HG03439 (cell line): ENCODE data around the gene SRGN.
"Not testable (repeated sequence)": the region's sequence is repeated elsewhere in the genome, so short reads cannot be mapped to it uniquely, and the experiment has no call there.

Source experiments
- ATAC-seq: cut with Tn5 transposase; IDR thresholded peaks from one replicate; pipeline ENCODE4 v1.9.1; 2021; ENCODE audit warnings: mild to moderate bottlenecking, moderate library complexity; ENCODE audit not compliant: unreplicated experiment

SRGN gene

GRCh38 chr10:69087590-69088470 is at the start of gene SRGN:
Gene SRGN, plus strand, starts transcription at chr10:69088103. Its CDS starts 55 bp downstream, at chr10:69088158.
- ATAC-seq = peak; percentile 49

GRCh38 chr10:69040904-69041303 is 47.0 kb upstream of the SRGN start:
- not testable (repeated sequence) for ATAC-seq

- no peak for ATAC-seq
Observed at GRCh38 chr10:69042417-69042816, 45.5 kb upstream of the SRGN start.

- no peak for ATAC-seq
Observed at GRCh38 chr10:69042838-69043237, 45.1 kb upstream of the SRGN start.

GRCh38 chr10:69043931-69044531 is 43.9 kb upstream of the SRGN start:
- ATAC-seq = peak; percentile 48

GRCh38 chr10:69044546-69044945 is 43.4 kb upstream of the SRGN start:
- peak; percentile 3 for ATAC-seq

- ATAC-seq = peak; percentile 53
Observed at GRCh38 chr10:69045441-69046300, 42.2 kb upstream of the SRGN start.

GRCh38 chr10:69047111-69047832 is 40.6 kb upstream of the SRGN start:
- ATAC-seq = no peak

- no peak for ATAC-seq
Observed at GRCh38 chr10:69048103-69048502, 39.8 kb upstream of the SRGN start.

GRCh38 chr10:69049566-69049961 is 38.3 kb upstream of the SRGN start:
- ATAC-seq = no peak

GRCh38 chr10:69051303-69051702 is 36.6 kb upstream of the SRGN start:
- ATAC-seq = no peak

- ATAC-seq = no peak
Observed at GRCh38 chr10:69051710-69052487, 36.0 kb upstream of the SRGN start.

- no peak for ATAC-seq
Observed at GRCh38 chr10:69052736-69053135, 35.2 kb upstream of the SRGN start.

- ATAC-seq = no peak
Observed at GRCh38 chr10:69055241-69055640, 32.7 kb upstream of the SRGN start.

GRCh38 chr10:69056129-69056528 is 31.8 kb upstream of the SRGN start:
- ATAC-seq = no peak

GRCh38 chr10:69056536-69057260 is 31.2 kb upstream of the SRGN start:
- no peak for ATAC-seq

GRCh38 chr10:69057261-69057950 is 30.5 kb upstream of the SRGN start:
- ATAC-seq = no peak

GRCh38 chr10:69057951-69058297 is 30.0 kb upstream of the SRGN start:
- ATAC-seq = no peak
